Measurements from ENCODE around the gene SLC9A9. TPM values are rescaled to one million over a fixed set of nuclear protein-coding genes. Genes with fewer than 3 reads are reported as not detected.

The SLC9A9 gene
- total RNA-seq, 1 donor from 2014 or later = 11.4 TPM

- H3K4me3 Mint-ChIP-seq (ENCODE audit: unreplicated experiment) = no peak overlapping the region
- no peak for TF ChIP-seq CTCF (IDR thresholded peaks at IDR 0.05; ENCODE audit: partially characterized antibody, unreplicated experiment)
- no peaks in the 10 kb centered on the region for H3K36me3 Mint-ChIP-seq (ENCODE audit: unreplicated experiment)
- no peaks in the 10 kb centered on the region for H3K27me3 Mint-ChIP-seq (ENCODE audit: unreplicated experiment)
- peaks cover 15% of the 10 kb centered on the region for H3K4me1 Mint-ChIP-seq (ENCODE audit: low read depth, unreplicated experiment)
- no peak overlapping the region for H3K27ac Mint-ChIP-seq (ENCODE audit: unreplicated experiment)
- H3K9me3 Mint-ChIP-seq (ENCODE audit: unreplicated experiment) = peaks cover 2% of the 10 kb centered on the region
- no peak for DNase-seq
These were observed 40.6 kb upstream of the SLC9A9 start for GRCh38 chr3:143888846-143889245.

- no peak for DNase-seq
- H3K27ac Mint-ChIP-seq (ENCODE audit: unreplicated experiment) = no peak overlapping the region
- no peaks in the 10 kb centered on the region for H3K36me3 Mint-ChIP-seq (ENCODE audit: unreplicated experiment)
- TF ChIP-seq CTCF (IDR thresholded peaks at IDR 0.05; ENCODE audit: partially characterized antibody, unreplicated experiment) = no peak
- H3K4me3 Mint-ChIP-seq (ENCODE audit: unreplicated experiment) = no peak overlapping the region
- no peaks in the 10 kb centered on the region for H3K27me3 Mint-ChIP-seq (ENCODE audit: unreplicated experiment)
- peaks cover 2% of the 10 kb centered on the region for H3K9me3 Mint-ChIP-seq (ENCODE audit: unreplicated experiment)
- H3K4me1 Mint-ChIP-seq (ENCODE audit: low read depth, unreplicated experiment) = peaks cover 14% of the 10 kb centered on the region
These were observed 39.9 kb upstream of the SLC9A9 start for GRCh38 chr3:143888166-143888565.

GRCh38 chr3:143885780-143886427, 37.6 kb upstream of the SLC9A9 start:
- H3K27ac Mint-ChIP-seq (ENCODE audit: unreplicated experiment) = no peak overlapping the region
- peaks cover 4% of the 10 kb centered on the region for H3K4me1 Mint-ChIP-seq (ENCODE audit: low read depth, unreplicated experiment)
- H3K4me3 Mint-ChIP-seq (ENCODE audit: unreplicated experiment) = no peak overlapping the region
- DNase-seq = no peak
- H3K36me3 Mint-ChIP-seq (ENCODE audit: unreplicated experiment) = no peaks in the 10 kb centered on the region
- no peaks in the 10 kb centered on the region for H3K27me3 Mint-ChIP-seq (ENCODE audit: unreplicated experiment)
- TF ChIP-seq CTCF (IDR thresholded peaks at IDR 0.05; ENCODE audit: partially characterized antibody, unreplicated experiment) = peak; percentile 69
- peaks cover 2% of the 10 kb centered on the region for H3K9me3 Mint-ChIP-seq (ENCODE audit: unreplicated experiment)

GRCh38 chr3:143884861-143885260, 36.6 kb upstream of the SLC9A9 start:
- no peak for DNase-seq
- Mint-ChIP-seq H3K27ac (ENCODE audit: unreplicated experiment) (no peak overlapping the region), H3K36me3 (ENCODE audit: unreplicated experiment) (no peaks in the 10 kb centered on the region), H3K4me1 (ENCODE audit: low read depth, unreplicated experiment) (peaks cover 4% of the 10 kb centered on the region), H3K27me3 (ENCODE audit: unreplicated experiment) (no peaks in the 10 kb centered on the region), H3K9me3 (ENCODE audit: unreplicated experiment) (peaks cover 2% of the 10 kb centered on the region), H3K4me3 (ENCODE audit: unreplicated experiment) (no peak overlapping the region)
- no peak for TF ChIP-seq CTCF (IDR thresholded peaks at IDR 0.05; ENCODE audit: partially characterized antibody, unreplicated experiment)

GRCh38 chr3:143883151-143883550, 34.9 kb upstream of the SLC9A9 start:
- Mint-ChIP-seq H3K4me3 (ENCODE audit: unreplicated experiment) (no peak overlapping the region), H3K27ac (ENCODE audit: unreplicated experiment) (no peak overlapping the region), H3K27me3 (ENCODE audit: unreplicated experiment) (peaks cover 4% of the 10 kb centered on the region), H3K9me3 (ENCODE audit: unreplicated experiment) (peaks cover 4% of the 10 kb centered on the region), H3K36me3 (ENCODE audit: unreplicated experiment) (no peaks in the 10 kb centered on the region), H3K4me1 (ENCODE audit: low read depth, unreplicated experiment) (peaks cover 8% of the 10 kb centered on the region)
- no peak for DNase-seq
- TF ChIP-seq CTCF (IDR thresholded peaks at IDR 0.05; ENCODE audit: partially characterized antibody, unreplicated experiment) = no peak

All from glutamatergic neuron (in vitro differentiated cells).